NCI-H2029 treated with DMSO at 0.1 percent for 48 hours (cell line): Measurements from ENCODE around the gene GPSM3.
A peak's percentile ranks its signal among the peaks of the same experiment; 100 is the strongest.
"Not testable (repeated sequence)": the region's sequence is repeated elsewhere in the genome, so short reads cannot be mapped to it uniquely, and the experiment has no call there.

Experiments
- DNase-seq: peaks from one replicate; lab custom pipeline; 2025; lab: John Stamatoyannopoulos, UW

The GPSM3 gene

DNA sequence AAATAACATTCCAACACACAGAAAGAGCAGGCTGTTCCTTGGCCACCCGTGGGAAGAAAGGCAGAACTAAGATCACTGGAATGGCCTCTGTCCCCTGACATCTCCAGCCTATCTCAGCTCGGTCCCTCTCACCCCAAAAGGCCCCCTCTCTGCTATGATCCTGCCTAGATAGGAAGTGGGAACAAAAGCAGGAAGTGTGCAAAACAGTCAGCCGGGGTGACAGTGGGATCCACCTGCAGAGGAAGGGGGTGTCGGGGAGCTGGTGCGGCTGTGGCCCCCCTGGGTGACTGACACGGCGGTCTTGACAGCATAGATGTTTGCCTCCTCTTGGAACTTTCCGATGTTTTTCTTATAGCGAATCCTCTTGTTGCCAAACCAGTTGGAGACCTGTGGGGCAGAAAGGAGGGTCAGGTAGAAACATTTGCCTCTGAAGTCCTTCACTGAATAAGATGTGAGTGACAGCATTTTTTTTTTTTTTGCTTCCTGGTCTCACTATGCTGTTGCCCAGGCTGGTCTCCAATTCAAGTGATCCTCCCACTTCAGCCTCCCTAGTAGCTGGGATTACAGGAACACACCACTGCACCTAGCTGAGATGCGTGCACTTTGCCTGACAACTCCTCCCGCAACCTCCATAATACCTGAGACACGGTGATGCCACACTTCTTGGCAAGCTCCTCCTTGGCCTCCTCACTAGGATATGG lies 5.3 kb downstream of the GPSM3 start:
- DNase-seq = no peak

DNA sequence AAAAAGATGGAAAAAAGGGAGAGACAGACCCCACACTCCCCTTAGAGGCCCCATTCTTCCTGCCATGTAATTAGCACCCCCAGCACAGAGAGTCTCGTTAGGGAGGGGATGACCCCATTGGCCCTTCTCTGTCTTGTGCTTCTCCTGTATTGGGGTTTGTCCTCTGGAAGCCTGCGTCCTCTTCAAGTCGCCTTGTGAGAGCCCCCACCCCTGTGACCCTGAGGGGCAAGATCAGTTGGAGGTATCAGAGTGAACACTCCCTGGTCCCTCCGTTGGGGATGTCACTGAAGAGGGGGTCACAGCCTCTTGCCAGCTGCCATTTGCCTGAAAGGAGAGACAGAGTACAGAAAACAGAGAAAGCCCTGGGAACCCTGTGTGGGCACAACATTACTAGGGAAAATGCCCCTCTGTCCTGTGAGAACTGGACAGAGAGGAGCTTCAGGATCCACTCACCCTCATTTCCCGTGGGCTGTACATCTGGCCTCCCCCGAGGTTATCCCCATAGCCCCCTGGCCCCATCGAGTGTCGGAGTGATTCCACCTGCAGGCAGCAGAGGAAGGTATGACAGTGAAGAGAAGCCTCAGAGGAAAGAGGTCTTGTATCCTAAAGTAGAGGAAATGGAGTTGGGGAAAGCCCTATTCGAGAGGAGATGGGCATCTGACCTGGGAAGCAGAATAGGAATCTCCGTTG lies 6.1 kb downstream of the GPSM3 start:
- DNase-seq = not testable (repeated sequence)

GRCh38 chr6:32185681-32186131 lies 6.7 kb downstream of the GPSM3 start:
- not testable (repeated sequence) for DNase-seq

GRCh38 chr6:32184084-32184640 lies 8.3 kb downstream of the GPSM3 start, which contains the start of gene AGER:
Gene AGER (minus strand): TSS chr6:32184253. CDS start chr6:32184222, 31 bp downstream.
- no peak for DNase-seq

DNA sequence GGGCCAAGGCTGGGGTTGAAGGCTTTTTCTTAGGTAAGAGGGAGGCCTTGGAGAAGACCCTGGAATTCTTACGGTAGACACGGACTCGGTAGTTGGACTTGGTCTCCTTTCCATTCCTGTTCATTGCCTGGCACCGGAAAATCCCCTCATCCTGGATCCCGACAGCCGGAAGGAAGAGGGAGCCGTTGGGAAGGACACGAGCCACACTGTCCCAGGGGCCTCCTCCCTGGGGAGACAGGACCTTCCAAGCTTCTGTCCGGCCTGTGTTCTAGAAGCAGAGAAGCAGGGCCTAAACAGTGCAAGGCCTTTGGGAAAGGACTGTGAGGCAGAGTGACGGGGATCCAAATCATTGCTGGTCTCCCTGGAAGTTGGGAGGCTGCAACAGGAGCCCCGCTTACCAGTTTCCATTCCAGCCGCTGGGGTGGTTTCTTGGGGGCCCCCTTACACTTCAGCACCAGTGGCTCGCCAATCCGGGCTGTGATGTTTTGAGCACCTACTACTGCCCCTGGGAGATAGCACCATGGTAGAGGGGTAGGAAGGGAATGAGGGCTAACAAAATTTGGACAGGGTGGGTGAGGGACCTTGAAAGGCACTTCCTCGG lies 8.9 kb downstream of the GPSM3 start:
- no peak for DNase-seq

- DNase-seq = no peak
These were observed 9.4 kb downstream of the GPSM3 start for GRCh38 chr6:32183030-32183429.

- DNase-seq = no peak
These were observed 9.9 kb downstream of the GPSM3 start for GRCh38 chr6:32182555-32182981.

- DNase-seq = no peak
These were observed 10.4 kb downstream of the GPSM3 start for GRCh38 chr6:32181915-32182529.

- no peak for DNase-seq
These were observed 11.2 kb downstream of the GPSM3 start for GRCh38 chr6:32181148-32181702.

DNA sequence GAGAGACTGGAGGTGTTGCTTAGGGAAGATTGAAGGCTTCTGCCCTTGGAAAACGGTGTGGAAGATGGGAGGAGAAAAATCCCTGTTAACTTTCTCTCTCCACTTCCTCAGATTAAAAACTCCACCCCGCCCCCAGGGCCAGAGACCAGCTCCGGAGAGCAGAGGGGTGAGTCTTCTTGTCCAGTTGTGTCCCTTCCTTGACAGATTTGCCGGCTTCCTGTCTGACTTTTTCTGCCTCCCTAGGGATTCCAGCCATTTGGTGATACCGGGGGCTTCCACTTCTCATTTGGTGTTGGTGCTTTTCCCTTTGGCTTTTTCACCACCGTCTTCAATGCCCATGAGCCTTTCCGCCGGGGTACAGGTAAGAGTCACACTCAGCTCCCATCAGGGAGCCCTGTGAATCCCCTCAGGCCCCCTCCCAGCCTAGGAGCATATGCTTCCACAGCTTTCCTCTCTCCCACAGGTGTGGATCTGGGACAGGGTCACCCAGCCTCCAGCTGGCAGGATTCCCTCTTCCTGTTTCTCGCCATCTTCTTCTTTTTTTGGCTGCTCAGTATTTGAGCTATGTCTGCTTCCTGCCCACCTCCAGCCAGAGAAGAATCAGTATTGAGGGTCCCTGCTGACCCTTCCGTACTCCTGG lies 12.6 kb downstream of the GPSM3 start:
- no peak for DNase-seq

GRCh38 chr6:32178547-32179440 lies 13.6 kb downstream of the GPSM3 start:
- DNase-seq = no peak

- peak; percentile 100 for DNase-seq
These were observed 14.5 kb downstream of the GPSM3 start, which contains the start of gene RNF5 for GRCh38 chr6:32177788-32178546. Gene RNF5 (plus strand): TSS chr6:32178405. CDS start chr6:32178512, 107 bp downstream.

- no peak for DNase-seq
These were observed 15.2 kb downstream of the GPSM3 start for GRCh38 chr6:32177183-32177787.

DNA sequence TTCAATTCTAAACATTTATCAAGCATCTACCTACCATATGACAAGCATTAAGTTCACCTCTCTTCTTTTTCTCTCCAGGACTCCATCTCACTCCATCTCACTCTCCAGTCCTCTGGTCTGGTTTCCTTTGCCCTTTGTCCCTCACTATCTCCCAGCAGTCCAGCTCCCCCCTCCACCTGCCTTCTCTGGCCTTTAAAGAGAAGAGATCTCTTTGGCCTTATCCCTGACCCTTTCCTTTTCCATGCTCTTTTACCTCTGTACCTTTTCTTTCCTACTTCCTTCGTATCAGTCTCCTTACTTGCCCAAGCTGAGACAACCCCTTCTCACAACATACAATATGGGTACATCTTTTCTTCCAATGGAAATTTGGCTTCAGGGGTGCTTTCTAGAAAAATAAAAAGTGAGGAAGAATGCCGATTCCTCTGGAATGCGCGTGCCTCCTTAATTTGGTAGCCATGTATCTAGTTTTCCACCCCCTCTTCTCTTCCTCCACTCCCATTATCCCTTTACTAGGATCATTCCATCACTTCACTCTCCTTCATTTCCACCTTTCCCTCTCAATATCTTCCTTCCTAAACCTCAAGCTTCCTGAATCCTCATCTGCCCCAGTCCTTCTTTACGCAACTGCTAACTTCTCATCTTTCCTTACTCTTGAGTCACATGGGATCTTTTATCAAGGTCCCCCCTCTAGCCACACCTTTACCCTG lies 15.8 kb downstream of the GPSM3 start:
- peak; percentile 50 for DNase-seq

GRCh38 chr6:32175711-32176475 lies 16.6 kb downstream of the GPSM3 start, which contains the start of gene AGPAT1:
Gene AGPAT1 (minus strand): TSS chr6:32176084. CDS start chr6:32171496, 4,588 bp downstream.
- DNase-seq = peak; percentile 82

GRCh38 chr6:32175322-32175710 lies 17.1 kb downstream of the GPSM3 start:
- DNase-seq = no peak

GRCh38 chr6:32174416-32174815 lies 18.0 kb downstream of the GPSM3 start:
- DNase-seq = no peak
